RPMI8226 (cell line): ENCODE data around the gene ODF2.

Experiments used
- DNase-seq: peaks from one replicate; pipeline ENCODE4 v3.0.0-alpha.2; 2015

The ODF2 gene

DNA sequence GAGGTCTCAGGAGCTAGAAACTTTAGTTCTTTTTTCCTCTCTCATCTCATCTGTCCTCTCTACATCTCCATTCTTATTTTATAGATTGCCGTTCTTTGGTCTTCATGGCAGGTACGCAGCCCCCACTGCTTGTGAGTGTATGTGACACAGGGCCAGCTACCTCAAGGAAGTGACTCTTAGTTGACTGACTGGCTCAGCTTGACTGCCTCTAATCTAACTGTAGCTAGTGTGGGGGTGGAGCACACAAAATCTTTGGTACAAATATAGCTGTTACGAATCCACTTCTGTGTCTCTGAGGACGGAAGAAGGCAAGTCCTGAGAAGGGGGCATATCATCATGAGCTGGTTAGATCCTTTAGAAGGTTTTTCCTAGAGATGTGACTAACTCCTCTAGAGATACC lies 76.8 kb downstream of the ODF2 start:
- no peak for DNase-seq

DNA sequence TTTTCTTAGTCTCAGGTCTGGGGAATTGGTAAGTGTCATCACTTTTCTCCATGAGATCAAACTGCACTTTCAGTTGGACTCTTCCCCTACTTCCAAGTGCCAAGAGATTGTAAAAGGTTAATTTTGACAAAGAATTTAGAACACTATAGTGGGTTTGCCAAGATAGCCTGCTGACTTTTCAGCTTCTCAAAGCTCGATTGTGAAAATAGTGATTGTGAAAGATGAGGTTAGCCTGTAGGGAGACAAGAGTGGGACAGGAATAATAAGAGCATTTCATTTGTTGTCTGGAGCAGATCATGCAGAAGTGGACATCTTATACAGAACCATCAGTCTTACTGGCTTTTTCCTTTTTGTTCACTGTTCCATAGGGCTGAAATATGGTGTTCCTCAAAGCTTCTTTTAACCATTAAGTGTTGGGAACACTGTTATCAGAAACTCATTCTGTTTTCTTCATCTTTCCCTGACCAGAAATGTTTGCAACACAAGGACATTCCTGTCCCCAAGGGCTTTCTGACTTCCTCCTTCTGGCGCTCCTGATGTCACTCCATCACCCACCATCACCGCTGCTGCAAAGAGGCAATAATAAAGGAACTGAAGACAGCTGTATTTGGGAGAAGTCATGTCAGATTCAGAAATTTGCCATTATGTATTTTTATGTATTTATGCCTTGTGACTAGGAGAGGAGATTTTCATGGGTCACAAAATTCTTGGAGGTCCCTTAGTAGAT lies 85.0 kb downstream of the ODF2 start:
- DNase-seq = no peak

DNA sequence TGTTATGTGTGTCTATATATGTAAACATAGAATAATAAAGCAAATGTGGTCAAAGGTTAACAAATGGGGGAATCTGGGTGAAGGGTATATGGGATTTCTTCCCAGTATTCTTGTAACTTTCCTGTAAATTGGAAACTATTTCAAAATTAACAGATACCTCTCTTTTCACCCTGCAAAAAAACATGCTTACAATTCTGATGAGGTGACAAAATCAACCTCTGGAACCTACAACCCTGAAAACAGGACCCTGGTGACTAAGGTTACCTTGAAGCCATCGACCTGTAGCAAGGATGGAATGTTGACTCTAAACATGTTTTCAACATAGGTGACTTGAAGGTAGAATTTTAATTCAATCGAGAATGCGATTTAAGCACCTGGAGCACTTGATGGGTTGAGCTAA lies 90.7 kb downstream of the ODF2 start:
- DNase-seq = no peak

- DNase-seq = no peak
Observed at GRCh38 chr9:128548876-128549275, 93.1 kb downstream of the ODF2 start.

GRCh38 chr9:128550226-128550625 lies 94.4 kb downstream of the ODF2 start:
- DNase-seq = no peak
